Iris pigment epithelial cell (primary cell): ENCODE measurements around the gene RNF26.

ENCODE experiments used
- DNase-seq: peaks from one replicate; pipeline ENCODE4 v3.0.0-alpha.2; 2011; ENCODE audit warnings: low read depth

Gene RNF26

DNA sequence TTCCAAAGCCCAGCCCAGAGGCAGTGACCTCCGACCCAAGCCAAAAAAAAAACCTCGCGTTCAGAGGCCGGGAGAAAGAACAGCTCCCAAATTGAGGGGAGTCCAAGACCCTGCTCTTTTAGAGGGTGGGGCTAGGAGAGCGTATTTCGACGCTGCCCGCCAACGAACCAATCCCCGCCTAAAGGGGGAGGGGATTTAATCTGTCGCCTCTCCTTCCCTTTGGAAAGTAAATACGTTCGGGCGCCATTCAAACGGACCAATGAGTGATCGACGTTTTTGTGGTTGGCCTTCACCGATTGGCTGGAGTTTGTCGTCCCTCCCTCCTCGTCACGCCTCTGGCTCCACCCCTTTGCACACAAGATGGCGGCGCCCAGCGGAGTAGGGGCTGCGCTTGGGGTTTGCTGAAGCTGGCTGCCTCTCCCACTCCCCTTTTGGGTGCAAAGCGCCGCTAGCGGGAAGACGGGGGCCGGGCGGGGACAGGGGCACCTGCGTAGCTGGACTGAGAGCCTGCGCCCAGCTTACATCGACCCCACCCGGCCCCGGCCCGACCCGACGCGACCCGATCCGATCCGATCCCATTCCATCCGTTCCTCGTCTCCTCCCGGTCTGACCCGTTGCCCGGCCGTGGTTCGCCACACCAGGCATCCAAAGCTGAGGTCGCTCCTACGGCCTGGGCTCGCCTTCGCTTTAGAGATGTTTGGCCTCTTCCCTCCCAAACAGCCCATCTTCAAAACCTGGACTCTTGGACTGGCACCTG is at the start of gene RNF26:
Gene RNF26 (plus strand): TSS at position 354 of the 757 bp plus-strand sequence. CDS start 596 bp downstream, outside the sequence.
- DNase-seq, result peak; percentile 98

DNA sequence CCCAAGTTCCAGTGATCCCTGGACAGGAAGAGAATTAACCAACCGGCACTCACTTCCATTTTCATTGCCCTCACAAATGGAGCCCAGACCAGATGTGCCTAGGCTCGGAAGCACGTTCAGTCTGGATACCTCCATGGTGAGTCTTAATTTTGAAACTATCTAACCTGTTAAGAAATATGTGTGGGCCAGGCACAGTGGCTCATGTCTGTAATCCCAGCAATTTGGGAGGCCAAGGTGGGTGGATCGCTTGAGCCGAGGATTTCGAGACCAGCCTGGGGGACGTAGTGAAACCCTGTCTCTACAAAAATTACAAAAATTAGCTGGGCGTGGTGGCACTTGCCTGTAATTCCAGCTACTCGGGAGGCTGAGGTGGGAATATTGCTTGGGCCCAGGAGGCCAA is 48.9 kb upstream of the RNF26 start:
- no peak for DNase-seq

DNA sequence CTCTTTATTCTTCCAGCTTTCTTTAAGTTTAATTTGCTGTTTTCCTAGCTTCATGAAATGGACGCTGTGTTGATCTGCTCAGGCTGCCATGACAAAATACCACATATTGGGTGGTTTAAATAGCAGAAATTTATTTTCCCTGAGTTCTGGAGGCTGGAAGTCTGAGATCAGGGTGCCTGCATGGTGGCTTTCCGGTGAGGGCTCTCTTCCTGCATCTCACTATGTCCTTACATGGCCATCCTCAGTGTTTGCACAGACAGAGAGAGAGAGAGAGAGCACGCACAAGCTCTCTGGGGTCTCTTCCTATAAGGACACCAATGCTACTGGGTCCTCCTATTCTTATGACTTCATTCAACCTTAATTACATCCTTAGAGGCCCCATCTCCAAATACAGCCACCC is 46.1 kb upstream of the RNF26 start:
- DNase-seq, result no peak

DNA sequence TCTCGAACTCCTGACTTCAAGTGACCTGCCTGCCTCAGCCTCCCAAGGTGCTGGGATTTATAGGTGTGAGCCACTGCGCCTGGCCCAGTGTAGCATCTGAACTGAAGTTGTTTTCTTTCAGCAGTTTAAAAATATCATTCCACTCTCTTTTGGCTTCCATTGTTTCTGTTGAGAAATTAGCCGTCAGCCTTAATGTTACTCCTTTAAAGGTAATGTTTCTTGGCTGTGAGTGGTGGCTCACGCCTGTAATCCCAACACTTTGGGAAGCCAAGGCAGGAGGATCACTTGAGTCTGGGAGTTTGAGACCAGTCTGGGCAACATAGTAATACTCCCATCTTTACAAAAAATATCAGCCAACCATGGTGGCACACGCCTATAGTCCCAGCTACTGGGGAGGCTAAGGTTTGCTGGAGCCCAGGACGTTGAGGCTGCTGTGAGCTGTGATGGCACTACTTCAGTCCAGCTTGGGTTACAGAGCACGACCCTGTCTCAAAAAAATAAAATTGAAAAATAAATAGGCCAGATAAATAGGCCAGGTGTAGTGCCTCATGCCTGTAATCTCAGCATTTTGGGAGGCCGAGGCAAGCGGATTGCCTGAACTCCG is 43.3 kb upstream of the RNF26 start:
- no peak for DNase-seq

DNA sequence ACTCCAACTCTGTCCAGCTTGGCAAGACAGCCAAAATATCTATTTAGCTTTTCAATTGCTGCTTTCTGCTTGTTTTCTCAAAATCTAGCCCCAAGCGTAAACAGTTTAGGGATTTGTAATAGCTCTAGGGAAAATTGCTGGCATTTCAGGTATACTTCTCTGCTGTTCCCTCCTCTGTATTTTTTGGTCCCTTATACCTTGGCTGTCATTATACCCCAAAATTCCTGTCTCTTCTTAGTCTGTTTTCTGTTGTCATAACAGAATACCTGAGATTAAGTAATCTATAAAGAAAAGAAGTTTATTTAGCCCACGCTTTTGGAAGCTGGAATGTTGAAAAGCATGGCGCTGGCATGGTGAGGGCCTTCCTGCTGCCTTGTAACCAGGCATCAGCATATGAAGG is 40.9 kb upstream of the RNF26 start:
- no peak for DNase-seq

DNA sequence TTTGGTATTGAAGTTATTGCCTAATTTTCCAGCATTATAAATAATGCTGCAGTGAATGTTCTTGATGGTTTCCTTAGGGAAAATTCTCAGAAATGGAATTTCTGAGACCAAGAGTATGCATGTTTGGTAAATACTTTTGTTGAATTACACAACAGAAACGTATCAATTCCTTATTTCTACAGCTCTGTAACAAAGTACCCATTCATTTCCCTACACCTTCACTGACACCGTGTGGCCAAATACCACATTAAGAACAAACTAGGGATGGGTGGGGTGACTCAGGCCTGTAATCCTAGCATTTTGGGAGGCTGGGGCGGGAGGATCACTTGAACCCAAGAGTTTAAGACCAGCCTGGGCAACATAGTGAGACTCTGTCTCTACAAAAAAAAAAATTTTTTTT is 39.1 kb upstream of the RNF26 start:
- DNase-seq, result no peak

DNA sequence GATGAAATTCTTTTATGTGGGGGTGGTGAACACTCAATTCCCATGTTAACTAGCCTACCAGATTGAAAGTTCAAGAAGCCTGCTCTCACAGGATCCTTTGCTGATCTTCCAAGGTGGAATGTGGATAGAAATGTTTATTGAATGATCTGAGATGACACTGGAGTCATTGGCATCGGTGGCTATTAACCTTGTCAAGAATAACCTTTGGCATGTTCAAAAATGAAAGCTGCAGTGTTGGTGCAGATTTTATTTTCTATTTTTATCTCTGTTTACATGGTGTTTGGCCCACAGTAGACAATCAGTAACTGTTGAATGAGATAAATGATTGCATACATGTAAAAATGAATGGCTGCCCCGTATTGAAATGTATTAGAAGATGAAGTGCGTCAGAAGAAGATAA is 36.4 kb upstream of the RNF26 start:
- DNase-seq, result no peak

DNA sequence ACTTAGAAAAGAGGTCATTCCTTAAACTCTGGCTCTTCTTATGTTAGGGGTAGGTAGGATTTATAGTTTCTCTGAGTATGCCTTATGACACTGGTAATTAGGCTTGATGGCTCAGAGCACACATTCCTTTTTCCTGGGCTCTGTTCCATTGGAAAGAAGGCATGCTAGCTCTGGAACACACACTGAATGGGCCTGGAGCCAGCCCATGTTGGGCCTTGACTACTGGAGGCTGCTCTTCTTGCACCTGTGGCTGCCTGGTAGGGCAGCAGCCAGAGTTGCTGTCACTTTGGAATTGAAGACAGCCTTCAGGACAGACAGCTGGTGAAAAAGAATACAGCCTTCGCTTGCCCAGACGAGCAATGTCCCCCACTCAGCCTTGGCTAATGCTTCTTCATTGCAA is 35.6 kb upstream of the RNF26 start:
- no peak for DNase-seq

DNA sequence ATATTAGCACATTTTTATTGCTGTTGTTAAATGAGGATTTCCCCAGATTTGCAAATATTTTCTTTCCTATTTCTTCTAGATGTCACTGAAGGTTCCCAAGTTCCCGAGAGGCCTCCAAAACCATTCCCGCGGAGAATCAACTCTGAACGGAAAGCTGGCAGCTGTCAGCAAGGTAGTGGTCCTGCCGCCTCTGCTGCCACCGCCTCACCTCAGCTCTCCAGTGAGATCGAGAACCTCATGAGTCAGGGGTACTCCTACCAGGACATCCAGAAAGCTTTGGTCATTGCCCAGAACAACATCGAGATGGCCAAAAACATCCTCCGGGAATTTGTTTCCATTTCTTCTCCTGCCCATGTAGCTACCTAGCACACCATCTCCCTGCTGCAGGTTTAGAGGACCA is 34.9 kb upstream of the RNF26 start:
- DNase-seq, result no peak

DNA sequence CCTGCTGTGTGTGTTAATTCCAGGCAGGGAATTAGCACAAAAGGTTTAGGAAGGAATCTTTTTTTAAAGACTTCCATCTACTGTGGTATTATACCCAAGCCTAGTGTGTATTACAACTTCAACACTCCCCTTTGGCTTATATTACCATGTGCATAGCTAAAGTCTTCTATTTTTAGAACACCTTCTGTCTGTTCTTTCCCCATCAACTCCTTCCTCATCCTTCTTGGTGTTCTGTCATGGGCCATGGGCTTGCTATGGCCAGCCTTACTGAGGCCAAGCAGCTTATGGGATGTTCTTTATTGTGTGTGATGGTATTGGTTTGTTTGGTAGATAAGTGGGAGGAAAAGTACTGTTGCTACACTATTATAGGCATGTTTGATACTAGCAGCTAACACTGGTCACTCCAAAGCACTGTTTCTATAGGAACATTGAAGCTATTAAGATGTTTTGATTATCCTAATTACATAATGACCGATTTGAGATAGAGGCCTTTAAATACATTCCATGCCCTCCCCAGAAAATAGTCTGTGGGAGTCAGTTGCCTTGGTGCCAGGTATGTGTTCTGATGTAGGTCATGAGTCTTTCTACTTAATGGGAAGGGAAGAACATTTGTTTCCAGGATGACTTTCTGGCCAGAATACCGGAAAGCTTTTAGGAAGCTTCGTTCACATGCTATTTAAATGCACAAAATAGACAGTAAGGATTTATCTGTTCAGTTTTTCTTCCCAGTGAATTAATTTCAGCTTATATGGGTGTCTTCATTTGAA is 33.9 kb upstream of the RNF26 start:
- DNase-seq, result no peak

DNA sequence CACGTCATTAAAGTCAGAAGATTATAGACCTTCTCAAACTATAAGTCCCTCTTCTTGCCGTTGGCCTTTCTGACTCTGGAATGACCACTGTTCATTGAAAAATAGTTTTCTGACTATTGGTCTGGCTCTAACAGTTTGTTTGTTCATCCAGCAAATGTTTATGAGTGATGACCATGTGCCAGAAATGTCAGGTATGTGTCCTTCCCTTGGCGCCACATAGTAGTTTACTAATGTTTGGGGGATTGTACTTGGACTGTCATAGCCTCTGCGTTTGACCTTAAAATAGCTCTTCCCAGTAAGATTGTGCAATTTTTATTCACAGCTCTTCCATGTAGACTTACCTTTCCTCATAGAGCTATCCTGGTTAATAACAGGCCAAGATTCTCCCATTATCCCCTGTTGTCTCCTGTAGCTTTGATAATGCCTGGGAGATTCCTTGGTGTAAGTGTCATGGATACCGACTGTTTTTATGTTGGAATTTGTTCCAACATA is 31.1 kb upstream of the RNF26 start:
- no peak for DNase-seq

DNA sequence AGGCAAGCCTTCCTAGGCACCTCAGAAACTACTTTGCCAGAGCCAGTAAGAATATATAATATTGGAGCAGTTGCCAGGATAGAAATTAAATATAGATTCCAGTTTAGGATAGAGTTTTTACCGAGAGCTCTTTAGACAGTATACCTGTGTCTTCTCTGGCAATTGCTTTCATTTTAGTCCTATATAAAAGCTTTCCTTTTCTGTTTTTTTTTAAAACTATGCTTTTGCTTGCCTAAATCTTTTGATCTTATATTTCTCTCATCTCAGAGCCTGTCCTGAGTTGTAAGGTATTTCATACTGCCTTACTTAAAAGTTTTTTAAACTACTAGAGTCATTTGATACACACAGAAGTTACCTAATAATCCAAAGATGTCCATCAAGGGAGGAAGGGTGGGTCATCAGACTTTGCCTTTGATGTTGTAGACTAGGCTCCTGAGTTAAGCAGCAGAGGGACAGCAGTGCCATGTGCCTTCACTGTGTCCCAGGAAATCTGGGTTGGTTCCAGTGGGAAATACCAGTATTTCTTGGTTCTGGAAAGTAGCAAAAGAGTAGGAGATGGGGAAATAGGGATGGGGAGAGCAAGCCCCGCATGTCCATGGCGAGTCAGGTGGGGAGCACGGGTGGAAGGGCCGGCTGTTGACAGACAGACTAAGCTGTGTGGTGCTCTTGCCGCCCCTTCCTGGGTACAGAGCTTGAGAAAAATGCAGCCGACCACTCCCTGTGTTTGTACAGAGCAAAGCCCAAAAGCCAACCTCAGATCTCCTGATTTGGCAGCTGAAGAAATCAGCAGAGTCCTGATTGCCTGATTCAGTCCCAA is 28.6 kb upstream of the RNF26 start:
- no peak for DNase-seq

DNA sequence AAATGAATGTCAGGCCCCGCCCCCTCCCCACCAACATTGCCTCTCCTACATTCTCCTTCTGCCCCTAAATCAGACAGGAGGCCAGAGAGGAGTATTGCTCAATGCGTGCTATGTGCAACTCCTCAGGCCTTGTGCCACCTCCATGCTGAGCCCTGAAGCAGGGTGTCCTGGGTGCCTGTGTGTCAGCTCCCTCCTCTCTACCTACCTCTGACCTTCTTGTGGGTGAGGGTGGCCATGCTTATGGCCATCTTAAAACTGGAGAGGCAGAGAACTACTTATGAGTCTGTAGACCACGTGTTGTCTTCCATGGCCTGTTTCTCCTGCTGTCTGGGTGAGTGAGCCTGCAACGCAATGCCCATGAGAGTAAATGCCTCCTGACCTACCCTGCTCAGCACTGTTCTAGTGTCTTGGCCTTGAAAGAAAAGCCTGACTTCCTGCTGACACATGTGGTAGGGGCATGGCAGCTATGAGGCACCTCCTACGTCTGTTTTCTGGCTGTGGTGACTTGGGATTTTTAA is 27.9 kb upstream of the RNF26 start:
- DNase-seq, result peak; percentile 80

DNA sequence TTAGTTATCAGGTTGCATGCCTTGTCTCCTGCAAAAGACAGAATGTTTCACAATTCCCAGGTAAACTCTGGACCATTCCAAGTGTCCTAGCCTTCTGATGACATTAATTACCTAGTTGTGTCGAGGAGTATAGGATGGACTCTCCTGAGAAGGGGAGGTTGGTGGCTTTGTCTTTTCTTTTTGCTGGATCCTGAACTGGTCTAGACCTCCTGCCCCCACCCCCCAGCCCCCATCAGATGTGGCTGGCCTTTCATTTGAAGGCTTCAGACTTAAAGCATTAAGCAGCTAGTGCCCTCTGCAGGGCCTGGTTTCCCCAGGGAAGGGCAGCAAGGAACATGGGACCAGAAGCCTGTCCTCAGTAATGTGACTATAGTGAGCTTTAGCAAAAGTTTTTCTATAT is 27.1 kb upstream of the RNF26 start:
- no peak for DNase-seq

DNA sequence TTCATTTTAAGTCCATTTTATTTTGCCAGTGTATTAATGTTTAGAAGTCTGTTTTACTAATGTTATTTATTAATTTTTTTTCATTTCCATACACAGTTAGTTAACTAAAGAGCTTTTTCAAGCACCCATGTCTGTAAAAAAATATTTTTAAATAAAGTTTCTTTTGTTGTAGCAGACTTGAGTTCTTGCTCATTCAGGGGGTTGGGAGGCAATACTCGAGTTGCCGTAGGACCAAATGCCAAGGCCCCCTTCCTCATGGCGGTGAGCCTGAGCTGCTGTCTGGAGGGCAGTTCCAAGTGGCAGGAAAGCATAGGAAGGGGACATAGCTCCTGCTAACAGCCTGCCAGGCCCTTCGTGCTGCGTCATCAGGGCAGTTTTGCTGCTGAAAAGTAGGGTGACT is 26.4 kb upstream of the RNF26 start:
- DNase-seq, result no peak

DNA sequence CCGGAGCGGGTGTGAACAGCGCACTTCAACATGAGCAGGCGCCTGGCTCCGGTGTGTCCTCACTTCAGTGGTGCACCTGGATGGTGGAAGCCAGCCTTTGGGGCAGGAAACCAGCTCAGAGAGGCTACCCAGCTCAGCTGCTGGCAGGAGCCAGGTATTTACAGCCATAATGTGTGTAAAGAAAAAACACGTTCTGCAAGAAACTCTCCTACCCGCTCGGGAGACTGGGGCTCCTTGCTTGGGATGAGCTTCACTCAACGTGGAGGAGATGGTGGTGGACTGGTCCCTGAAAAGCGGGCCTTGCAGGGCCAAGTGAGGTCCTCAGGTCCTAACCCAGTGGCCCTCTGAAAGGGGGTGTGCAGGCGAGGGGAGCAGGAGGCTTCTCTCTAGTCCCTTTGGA is 24.9 kb upstream of the RNF26 start:
- no peak for DNase-seq

DNA sequence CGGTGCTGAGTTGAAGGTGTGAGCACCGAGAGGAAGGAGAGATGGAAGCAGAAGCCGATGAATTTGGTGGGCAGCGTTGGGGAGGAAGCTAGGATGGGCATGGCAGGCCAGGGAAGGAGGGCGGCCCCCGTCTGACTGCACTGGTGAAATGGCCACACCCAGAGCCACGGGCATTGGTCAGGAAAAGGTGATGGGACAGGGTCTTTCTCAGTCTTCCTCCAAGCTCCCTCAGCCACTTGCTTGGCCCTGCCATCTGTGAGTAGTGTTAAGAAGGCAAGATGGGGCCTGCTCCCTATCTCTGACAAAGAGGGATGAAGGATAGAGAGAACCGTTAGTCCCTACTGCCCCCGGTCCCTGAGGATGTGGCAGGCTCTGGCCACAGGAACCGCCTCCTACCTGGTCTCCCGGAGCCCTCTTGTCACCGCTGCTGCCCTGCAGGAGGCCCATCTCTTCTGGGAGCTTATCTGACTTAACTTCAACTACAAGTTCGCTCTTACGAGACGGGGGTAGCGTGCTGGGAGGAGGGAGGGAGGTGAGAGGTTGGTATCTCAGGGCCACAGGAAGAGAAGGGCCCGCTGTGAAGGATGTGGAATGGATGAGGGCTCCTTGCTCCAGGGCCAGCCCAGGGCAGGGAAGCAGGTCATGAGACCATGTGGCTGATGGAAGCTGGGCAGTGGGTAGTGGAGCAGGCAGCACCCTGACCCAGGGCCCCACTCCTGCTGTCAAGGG is 24.2 kb upstream of the RNF26 start:
- no peak for DNase-seq

DNA sequence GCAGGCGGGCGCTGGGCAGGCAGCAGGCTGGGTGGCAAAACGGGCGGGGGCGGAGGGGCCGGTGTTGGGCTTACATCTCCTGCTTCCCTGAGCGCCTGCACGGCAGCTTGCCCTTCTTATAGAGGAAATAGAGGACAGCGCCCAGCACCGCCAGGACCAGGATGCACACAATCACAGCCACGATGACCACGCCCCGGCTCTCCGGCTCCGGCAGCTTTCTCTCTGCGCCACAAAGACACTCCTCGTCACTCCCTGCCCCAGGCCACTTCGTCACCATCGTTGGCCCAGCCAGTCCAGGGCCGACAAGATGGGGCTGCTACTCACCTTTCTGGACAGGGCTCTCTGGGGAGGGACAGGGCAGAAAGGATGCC is 23.7 kb upstream of the RNF26 start:
- DNase-seq, result no peak

DNA sequence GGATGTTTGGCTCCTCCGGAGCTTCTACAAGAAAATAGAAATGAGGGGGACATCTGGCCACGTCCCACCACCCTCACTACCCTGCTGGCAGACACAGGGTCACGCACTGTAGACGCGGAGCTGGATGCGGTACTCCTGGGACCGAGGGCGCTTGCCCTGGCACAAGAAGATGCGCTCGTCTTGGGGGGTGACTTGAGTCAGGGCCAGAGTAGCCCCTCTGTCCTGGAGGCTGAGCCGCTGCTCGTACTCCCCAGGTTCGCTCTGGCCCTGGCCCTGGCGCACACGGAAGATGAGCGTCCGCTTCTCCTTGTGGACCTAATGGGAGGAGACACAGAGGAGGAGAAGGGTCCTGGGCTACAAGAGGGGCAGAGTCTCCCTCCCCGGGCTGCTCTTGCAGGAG is 19.6 kb upstream of the RNF26 start:
- no peak for DNase-seq

DNA sequence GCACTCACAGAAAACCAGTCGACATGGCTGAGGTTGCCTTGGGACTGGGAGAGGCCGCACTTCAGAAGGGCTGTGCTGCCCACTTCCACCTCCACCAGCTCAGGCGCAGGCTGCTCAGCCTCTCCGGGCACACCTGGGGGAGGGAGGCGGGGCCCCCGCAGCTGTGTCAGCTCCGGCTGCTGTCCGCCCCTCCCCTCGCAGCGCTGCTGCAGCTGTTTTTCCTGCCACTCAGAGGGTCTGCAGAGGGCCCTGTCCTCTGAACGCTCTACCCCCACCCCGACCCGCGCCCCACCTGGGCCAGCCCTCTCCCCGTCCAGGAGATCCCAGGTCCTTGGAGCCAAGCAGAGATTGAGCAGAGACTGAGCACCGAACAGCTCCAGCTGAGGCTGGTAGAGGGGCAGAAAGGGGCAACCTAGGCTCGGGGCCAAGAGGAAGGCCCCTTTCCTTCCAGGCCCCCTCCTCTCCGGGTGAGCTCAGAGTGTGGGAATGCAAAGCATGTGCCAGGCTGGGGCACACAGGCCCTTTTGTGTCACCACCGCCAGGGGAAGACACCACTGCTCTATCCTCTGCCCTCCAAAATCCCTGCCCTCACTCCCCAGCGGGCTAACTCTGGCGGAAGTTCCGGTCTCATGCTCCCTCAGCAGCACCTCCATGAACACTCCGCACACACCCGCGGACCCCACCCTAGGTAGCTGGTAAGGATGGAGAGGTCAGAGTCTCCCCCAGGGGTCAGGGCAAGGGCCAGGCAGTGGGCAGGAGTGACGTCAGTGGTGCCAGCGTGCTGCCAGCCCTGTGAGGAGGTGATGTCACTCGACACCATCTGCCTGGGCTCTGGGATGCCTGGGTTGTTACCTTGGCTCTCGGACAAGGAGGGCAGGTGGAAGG is 19.0 kb upstream of the RNF26 start:
- no peak for DNase-seq
